ENCODE data around the gene RALGAPB.

GRCh38 chr20:38538789-38539188, 66.1 kb downstream of the RALGAPB start:
- TF ChIP-seq PHF8 (CRISPR knock-in tag; IDR thresholded peaks at IDR 0.05) = no peak
- no peak for TF ChIP-seq SIN3B (IDR thresholded peaks at IDR 0.05; ENCODE audit: low read length)
- no peak for TF ChIP-seq JUNB (CRISPR knock-in tag; IDR thresholded peaks at IDR 0.05; ENCODE audit: borderline replicate concordance)
- TF ChIP-seq POLR2A (IDR thresholded peaks at IDR 0.05; ENCODE audit: insufficient read depth in 1 of 2, low read depth in 2 of 2, low read length in 2 of 2) = no peak
- TF ChIP-seq, protein P1, sequence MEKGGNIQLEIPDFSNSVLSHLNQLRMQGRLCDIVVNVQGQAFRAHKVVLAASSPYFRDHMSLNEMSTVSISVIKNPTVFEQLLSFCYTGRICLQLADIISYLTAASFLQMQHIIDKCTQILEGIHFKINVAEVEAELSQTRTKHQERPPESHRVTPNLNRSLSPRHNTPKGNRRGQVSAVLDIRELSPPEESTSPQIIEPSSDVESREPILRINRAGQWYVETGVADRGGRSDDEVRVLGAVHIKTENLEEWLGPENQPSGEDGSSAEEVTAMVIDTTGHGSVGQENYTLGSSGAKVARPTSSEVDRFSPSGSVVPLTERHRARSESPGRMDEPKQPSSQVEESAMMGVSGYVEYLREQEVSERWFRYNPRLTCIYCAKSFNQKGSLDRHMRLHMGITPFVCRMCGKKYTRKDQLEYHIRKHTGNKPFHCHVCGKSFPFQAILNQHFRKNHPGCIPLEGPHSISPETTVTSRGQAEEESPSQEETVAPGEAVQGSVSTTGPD (CRISPR knock-in tag; IDR thresholded peaks at IDR 0.05) = no peak
- no peak for TF ChIP-seq CTCF (CRISPR knock-in tag; IDR thresholded peaks at IDR 0.05)
- no peak for TF ChIP-seq TAF15 (IDR thresholded peaks at IDR 0.05; ENCODE audit: low read depth, low read length, poor library complexity, severe bottlenecking)
- TF ChIP-seq YY1 (IDR thresholded peaks at IDR 0.05; ENCODE audit: insufficient read depth, insufficient replicate concordance, low read depth, low read length) = no peak
- TF ChIP-seq, protein P2, sequence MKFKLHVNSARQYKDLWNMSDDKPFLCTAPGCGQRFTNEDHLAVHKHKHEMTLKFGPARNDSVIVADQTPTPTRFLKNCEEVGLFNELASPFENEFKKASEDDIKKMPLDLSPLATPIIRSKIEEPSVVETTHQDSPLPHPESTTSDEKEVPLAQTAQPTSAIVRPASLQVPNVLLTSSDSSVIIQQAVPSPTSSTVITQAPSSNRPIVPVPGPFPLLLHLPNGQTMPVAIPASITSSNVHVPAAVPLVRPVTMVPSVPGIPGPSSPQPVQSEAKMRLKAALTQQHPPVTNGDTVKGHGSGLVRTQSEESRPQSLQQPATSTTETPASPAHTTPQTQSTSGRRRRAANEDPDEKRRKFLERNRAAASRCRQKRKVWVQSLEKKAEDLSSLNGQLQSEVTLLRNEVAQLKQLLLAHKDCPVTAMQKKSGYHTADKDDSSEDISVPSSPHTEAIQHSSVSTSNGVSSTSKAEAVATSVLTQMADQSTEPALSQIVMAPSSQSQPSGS (CRISPR knock-in tag; IDR thresholded peaks at IDR 0.05) = no peak
- TF ChIP-seq ATF3 (CRISPR knock-in tag; IDR thresholded peaks at IDR 0.05) = no peak
- no peak for TF ChIP-seq ZNF562 (CRISPR knock-in tag; IDR thresholded peaks at IDR 0.05; ENCODE audit: borderline replicate concordance)
- TF ChIP-seq FOSL2 (CRISPR knock-in tag; IDR thresholded peaks at IDR 0.05) = no peak
- no peak for TF ChIP-seq ELF4 (CRISPR knock-in tag; IDR thresholded peaks at IDR 0.05; ENCODE audit: borderline replicate concordance)
